T-helper 9 cell (primary cell): ENCODE measurements around the gene SHD.
"Not testable (repeated sequence)": the region's sequence is repeated elsewhere in the genome, so short reads cannot be mapped to it uniquely, and the experiment has no call there.

Experiments
- DNase-seq: peaks from one replicate; pipeline ENCODE4 v3.0.0-alpha.2; 2020

SHD gene

DNA sequence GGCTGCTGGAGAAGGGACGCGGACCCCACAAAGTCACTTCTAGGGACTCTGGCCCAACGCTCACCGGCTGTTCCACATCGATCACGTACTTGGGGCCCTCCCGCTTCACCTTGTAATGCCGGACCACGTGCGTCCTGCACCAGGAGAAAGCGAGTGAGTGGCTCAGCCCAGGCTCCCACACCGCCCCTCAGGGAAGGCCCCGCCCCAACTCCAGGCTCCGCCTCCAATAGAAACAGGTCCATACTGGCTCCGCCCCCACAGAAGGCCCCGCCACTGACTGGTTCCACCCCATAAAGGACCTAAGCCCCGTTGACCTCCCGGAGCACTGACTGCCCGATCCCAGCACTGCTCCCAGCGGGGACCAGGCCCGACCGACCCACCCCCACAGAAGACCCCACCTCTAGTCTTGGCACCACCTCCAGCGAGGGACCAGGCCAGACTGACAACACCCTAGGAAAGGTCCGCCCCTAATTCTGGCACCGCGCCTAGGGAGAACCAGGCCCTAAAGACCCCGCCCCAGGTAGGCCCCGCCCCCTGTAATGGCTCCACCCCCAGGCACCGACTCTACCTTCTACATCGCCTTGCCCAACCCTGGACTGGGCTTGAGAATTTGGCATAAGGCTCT, 48.3 kb downstream of the SHD start:
- peak; percentile 54 for DNase-seq

- no peak for DNase-seq
These were observed 48.8 kb downstream of the SHD start for GRCh38 chr19:4327877-4328242.

DNA sequence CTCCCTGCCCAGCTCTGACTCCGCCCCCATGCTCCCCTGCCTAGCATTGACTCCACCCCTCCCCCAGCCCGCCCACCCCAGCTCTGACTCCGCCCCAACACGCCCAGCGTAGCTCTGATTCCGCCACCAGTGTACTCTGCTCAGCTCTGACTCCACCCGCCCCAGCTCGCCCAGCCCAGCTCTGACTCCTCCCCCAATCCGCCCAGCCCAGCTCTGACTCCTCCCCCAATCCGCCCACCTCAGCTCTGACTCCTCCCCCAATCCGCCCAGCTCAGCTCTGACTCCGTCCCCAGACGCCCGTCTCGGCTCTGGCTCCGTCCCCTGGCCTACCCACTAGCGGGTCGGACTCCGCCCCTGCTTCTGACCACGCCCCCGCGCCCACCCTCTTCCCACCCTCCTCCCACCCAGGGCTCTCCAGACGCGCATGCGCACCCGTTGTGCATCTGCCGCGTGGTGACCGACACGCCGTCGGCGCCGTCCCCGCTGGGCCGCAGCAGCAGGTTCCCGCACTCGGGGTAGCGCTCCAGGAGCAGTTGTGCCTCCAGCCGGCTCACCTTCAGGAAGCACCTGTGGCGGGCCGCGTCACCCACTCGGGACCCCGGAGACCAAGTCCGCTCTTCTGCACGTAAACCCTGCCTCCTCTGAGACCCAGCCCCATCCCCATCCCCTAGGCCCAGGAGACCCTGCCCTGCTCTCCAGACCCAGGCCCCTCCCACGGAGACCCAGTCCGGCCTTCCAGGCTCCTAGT, 49.4 kb downstream of the SHD start:
- peak; percentile 95 for DNase-seq

DNA sequence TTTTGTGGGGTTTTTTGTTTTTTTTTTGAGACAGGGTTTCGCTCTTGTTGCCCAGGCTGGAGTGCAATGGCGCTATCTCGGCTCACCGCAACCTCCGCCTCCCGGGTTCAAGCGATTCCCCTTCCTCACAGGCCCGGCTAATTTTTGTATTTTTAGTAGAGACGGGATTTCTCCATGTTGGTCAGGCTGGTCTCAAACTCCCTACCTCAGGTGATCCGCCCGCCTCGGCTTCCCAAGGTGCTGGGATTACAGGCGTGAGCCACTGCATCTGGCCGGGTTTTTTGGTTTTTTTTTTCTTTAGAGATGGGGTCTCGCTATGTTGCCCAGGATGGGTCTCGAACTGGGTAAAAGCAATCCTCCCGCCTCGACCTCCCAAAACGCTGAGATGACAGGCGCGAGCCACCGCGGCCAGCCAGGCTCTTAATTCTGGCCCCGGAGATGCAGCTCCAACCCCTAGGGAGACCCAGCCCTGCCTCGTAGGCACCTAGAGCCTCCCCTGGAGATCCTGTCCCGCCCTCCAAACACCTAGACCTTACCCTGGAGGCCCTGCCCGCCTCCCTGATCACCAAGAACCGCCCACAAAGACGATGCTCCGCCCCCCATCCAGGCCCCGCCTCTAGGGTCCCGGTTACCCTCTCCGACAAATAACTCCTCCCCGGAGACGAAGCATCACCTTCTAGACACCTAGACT, 50.1 kb downstream of the SHD start:
- not testable (repeated sequence) for DNase-seq

- DNase-seq = no peak
These were observed 50.8 kb downstream of the SHD start for GRCh38 chr19:4329858-4330257.

GRCh38 chr19:4334929-4335570, 56.0 kb downstream of the SHD start:
- DNase-seq = no peak

DNA sequence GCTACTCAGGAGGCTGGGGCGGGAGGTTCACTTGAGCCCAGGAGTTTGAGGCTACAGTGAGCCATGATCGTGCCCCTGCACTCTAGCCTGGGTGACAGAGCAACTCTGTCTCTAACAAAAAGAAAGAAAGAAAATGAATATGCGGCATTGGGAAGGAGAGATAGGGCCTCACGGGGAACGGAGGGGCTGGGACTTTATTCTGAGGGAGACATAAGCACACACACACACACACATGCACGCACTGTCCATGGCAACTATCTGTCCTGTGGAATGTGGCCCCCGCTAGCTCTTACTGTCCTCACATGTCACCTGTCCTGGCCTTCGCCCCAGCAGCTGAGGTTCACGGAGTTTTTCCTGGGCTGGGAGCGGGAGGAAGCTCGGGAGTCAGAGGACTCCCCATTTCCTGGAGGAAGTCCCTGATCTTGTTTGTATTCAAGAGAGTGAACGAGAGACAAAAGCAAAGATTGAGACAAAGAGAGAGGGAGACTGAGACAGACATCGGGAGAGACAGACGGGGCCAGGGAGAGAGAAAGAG, 58.9 kb downstream of the SHD start:
- no peak for DNase-seq

DNA sequence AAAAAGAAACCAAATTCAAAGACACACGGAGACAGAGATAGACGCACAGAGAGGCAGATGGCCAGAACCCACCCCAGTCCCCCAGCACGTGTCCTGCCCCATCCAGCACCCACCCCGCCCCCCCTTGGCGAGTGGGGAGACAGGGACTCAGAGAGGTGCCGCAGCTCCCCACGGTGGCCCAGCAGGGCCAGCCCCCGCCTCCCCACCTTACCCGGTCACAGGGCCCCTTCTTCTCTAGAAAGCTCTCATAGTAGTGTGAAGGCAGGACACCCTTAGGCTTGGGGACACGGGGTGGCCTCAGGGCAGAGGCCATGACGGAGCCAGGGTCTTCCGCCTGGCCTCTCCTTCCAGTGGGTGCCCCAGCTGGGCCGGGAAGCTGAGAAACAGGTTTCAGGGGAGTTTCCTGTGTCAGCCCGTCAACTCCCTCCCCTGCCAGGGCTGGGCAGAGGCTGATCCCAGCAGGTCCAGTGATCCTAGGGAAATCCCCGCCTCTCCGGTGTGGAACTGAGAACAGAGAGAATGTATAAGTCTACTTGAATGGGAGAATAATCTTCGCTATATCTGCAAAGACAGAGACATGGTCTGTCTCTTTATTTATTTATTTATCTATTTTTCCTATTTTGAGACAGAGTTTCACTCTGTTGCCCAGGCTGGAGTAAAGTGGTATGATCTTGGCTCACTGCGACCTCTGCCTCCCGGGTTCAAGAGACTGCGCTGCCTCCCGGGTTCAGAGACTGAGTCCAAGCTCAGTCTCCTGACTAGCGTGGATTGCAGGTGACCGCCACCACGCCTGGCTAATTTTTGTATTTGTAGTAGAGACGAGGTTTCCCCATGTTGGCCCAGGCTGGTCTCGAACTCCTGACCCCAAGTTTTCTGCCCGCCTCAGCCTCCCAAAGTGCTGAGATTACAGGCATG, 59.6 kb downstream of the SHD start, which contains the start of gene STAP2:
TSS of gene STAP2 (minus strand) at position 387 of the 915 bp plus-strand sequence. CDS start at position 313, 74 bp downstream.
- no peak for DNase-seq
